HL-60 (cell line): ENCODE data around the gene FAM50B.

Experiments
- CTCF ChIP-seq: IDR thresholded peaks from one replicate; pipeline ENCODE4 v1.5.1; 2011; ENCODE audit warnings: low read length, control low read depth, inconsistent platforms; ENCODE audit not compliant: insufficient read depth
- GABPA ChIP-seq: IDR thresholded peaks from 2 replicates; pipeline ENCODE4 v1.6.1; 2012; ENCODE audit warnings: low read depth
- POLR2AphosphoS5 ChIP-seq: IDR thresholded peaks from 2 replicates; pipeline ENCODE4 v1.6.1; 2012; ENCODE audit warnings: low read depth
- SPI1 ChIP-seq: IDR thresholded peaks from 2 replicates; pipeline ENCODE4 v1.6.1; 2012; ENCODE audit warnings: low read depth, mild to moderate bottlenecking, borderline replicate concordance
- TF ChIP-seq, protein P1 (sequence below): IDR thresholded peaks from 2 replicates; pipeline ENCODE4 v1.6.1; 2012; ENCODE audit warnings: low read depth; ENCODE audit not compliant: insufficient replicate concordance

DNA sequence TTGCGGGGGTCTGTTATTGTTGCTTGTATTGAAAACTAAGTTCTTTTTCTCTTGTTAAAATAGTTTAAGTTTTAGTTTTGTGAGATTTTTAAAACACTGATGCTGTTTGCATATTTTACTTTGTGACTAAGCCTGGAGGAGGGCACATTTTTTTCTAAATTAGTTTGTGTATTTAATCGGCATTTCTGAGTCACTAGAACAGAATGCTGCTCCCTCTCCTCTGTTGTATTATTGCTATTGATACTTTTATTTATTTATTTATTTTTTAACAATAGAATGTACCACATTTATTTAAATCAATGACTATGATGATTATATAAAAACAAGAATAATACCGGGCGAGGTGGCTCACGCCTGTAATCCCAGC is 5.1 kb upstream of the FAM50B start:
- TF ChIP-seq CTCF (no peak), POLR2AphosphoS5 (no peak), GABPA (no peak), SPI1 (no peak)
- TF ChIP-seq, protein P1, sequence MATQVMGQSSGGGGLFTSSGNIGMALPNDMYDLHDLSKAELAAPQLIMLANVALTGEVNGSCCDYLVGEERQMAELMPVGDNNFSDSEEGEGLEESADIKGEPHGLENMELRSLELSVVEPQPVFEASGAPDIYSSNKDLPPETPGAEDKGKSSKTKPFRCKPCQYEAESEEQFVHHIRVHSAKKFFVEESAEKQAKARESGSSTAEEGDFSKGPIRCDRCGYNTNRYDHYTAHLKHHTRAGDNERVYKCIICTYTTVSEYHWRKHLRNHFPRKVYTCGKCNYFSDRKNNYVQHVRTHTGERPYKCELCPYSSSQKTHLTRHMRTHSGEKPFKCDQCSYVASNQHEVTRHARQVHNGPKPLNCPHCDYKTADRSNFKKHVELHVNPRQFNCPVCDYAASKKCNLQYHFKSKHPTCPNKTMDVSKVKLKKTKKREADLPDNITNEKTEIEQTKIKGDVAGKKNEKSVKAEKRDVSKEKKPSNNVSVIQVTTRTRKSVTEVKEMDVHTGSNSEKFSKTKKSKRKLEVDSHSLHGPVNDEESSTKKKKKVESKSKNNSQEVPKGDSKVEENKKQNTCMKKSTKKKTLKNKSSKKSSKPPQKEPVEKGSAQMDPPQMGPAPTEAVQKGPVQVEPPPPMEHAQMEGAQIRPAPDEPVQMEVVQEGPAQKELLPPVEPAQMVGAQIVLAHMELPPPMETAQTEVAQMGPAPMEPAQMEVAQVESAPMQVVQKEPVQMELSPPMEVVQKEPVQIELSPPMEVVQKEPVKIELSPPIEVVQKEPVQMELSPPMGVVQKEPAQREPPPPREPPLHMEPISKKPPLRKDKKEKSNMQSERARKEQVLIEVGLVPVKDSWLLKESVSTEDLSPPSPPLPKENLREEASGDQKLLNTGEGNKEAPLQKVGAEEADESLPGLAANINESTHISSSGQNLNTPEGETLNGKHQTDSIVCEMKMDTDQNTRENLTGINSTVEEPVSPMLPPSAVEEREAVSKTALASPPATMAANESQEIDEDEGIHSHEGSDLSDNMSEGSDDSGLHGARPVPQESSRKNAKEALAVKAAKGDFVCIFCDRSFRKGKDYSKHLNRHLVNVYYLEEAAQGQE = no peak
